Stimulated activated CD4-positive, alpha-beta T cell treated with anti-CD3 and anti-CD28 coated beads, Interleukin-4, amount 100 ng/mL, for 1 hour (primary cell): ENCODE measurements around the gene CTSO.
"Not testable (repeated sequence)": the region's sequence is repeated elsewhere in the genome, so short reads cannot be mapped to it uniquely, and the experiment has no call there.

Source experiments
- DNase-seq: peaks from one replicate; pipeline ENCODE4 v3.0.0-alpha.2; 2020

CTSO gene

DNA sequence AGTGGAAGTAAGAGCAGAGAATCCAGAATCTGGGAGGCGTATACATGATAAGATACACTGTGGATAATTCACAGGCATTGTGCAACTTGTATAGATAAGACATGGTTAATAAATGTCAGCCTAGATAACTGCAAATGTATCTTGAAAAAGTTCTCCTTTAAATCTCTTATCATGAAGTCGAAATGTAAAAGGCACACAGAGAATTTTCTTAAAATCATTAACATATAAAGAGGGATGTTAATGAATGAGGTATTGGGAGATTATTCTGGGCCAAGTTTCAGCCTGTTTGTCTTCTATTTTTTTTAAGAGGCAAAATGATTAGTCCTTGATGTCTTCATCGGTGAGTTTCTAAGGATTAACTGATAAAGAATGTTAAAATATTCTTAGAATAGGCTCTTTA, 49.3 kb downstream of the CTSO start:
- DNase-seq: no peak

DNA sequence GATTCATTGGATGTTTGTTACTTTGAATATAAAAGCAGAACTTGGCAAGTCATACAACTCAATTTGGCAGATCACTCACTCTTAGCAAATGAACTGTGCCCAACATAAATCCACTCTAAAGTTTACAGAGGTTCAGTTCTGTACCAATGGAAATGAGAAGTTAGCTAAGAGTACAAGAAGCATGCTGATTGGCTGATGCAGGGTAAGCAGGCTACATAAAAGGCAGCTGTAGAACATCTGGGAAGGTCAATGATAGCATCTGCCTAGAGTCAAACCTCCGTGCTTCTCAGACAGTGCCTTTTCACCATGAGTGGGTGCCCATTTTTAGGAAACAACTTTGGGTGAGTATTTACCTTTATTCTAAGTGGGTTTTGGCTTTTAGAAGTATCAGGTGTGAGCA, 50.2 kb downstream of the CTSO start, which contains the start of gene TDO2:
Gene TDO2 (plus strand): TSS at position 244 of the 400 bp plus-strand sequence. CDS start 63 bp downstream, at position 307.
- DNase-seq: no peak

DNA sequence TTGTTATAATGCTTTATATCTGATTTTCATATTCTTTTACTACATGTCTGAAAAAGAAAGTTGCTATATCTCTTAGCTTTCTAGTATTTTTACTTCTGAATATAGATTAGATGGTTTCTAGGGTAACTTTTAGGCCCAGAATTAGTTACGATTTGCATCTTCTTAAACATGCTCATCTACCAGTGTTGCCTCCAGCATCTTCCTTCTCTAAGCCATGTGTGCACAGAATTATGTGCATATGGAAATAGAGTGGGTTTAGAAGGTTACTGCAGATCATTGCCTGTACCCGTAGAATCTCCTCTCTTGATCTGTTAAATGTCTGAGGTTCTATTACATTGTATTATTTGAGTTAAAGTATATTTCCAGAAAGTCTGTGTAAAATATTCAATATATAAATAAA, 52.7 kb downstream of the CTSO start:
- DNase-seq: no peak

DNA sequence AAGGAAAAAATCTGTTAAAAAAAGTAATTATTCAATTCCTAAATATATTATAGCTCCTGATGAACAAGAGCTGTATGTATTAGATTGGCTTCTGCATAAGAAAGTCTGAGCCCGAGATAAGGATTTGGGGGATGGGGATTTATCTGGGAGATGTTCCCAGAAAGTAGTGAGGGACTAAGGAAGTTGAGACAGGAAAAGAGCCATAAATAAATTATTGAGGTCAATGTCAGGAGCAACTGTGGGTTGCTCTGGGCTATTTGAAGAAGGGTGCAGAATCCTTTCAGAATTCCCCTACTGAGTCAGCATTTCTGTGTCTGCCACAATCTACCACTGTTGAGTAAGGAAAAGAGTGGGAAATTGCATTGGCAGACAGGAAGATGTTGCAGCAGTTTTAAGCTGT, 53.3 kb downstream of the CTSO start:
- no peak for DNase-seq

DNA sequence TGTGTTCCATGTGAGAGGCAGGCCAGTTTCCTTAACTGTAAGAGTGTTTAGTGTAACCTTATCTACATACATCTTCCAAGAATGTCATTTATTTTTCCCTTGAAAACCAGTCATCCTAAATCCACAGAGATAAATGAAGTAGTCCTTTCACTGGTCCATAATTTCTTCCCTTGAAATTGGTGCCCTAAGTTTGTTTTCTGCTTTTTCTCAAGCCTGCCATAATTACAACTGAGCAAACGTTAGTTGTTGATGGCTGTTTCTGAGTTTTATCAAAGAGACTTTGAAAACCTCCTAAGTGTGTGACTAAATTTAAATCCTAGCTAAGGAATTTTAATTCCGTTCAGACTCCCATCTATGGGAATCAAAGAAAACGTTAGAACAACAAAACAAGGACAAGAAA, 53.8 kb downstream of the CTSO start:
- no peak for DNase-seq

DNA sequence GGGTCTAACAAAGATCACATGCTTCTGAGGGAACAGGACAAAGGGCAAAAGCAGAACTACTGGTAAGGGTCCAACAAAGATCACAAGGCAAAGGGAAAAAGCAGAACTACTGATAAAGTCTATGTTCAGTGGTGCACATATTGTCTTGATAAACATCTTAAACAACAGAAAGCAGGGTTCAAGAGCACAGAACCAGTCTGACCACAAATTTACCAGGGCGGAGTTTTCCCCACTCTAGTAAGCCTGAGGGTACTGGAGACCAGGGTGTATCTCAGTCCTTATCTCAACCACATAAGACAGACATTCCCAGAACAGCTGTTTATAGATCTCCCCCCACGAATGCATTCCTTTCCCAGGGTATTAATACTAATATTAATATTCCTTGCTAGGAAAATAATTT, 55.3 kb downstream of the CTSO start:
- DNase-seq: not testable (repeated sequence)

DNA sequence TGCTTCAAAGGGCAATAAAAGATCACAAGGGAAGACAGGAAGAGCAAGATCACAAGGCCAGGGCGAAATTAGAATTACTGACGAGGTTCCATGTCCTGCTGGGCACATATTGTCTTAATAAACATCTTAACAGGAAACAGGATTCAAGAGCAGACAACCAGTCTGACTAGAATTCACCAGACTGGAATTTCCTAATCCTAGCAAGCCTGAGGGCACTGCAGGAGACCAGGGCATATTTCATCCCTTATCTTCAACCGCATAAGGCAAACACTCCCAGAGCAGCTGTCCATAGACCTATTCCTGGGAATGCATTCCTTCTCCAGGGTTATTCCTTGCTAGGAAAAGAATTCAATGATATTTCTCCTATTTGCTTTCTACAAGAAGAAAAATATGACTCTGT, 62.6 kb downstream of the CTSO start:
- DNase-seq: no peak

DNA sequence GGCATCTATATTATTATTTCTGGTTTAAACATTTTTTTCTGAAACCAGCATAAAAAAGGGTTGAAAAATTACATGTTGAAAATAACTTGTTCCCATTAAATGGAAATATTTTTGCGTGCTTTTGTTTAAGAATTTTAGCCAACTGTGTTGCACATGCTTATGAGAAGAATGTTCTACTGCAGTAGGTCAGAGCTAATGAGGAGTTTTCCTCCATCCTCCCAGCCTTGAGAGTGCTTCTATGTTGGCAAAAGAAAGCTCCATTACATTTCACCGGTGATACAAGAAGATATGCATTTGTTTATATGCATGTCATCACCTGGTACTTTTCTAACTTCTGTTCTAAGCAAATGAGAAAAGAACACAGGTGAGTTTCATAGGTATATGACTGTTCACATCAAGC, 63.7 kb downstream of the CTSO start:
- no peak for DNase-seq

DNA sequence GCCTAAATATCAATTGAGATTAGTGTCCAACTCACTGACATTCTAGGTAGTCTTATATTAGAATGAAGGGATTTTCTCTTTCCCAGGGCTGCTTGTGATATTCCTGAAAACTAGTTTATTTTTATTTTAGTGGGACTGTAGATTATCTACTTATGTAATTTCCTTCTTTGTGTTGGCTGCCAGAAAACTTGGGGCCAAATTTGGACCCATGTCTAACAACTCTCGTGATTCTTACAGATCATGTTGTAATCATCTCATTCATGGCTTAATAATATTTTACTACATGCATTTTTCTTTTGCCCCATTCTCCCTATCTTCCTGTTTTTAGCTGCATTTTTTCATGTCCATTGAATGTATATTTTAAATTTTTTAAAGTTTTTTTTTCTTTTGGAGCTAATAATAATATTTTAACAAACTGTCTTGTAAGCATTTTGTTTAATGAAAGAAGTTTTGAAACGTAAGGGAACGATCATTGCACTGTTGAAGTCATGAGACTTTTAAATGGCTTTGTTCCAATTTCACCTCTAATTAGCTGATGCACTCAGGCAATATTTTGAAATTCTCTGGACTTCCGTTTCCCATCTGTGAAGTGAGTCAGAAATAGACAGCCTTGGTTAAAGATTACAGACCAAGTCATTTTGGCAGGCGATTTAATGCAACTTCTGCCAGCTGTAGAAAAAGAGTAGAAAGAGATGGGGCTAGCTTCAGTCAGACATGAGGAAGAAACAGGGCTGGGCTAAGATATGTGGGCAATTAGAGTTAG, 64.5 kb downstream of the CTSO start:
- DNase-seq: no peak

DNA sequence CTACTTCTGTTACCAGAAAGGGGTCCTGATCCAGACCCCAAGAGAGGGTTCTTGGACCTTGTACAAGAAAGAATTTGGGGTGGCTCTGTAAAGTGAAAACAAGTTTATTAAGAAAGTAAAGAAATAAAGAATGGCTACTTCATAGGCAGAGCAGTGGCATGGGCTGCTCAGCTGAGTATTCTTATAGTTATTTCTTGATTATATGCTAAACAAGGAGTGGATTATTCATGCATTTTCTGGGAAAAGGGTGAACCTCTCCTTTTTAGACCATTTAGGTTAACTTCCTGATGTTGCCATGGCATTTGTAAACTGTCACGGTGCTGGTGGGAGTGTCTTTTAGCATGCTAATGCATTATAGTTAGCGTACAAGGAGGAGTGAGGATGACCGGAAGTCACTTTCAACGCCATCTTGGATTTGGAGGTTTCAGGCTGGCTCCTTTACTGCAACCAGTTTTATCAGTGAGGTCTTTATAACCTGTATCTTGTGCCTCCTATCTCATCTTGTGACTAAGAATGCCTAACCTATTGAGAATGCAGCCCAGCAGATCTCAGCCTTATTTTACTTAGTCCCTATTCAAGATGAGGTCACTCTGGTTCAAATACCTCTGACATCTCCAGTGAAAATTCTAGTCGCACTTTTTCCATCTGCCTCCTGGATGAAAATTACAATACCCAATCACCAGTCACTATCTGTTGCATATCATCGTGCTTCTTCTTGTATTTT, 65.7 kb downstream of the CTSO start:
- no peak for DNase-seq

DNA sequence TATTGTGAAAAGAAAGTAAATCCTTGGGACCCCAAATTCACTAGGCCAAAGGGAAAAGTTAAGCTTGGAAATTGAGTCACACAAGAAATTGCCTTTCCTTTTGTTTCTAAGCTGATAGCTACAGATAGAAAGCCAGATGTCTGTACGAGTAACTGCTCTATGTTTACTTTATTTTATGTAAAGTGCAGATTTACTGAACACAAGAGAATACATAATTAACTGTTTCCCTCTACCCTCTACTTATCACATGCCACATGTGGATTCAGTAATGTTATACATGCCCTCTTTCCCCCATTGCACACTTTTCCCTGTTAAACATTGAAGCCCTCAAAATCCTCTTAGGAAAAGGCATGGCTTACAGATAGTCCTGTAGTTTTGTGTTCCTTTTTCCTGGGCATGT, 66.6 kb downstream of the CTSO start:
- no peak for DNase-seq

DNA sequence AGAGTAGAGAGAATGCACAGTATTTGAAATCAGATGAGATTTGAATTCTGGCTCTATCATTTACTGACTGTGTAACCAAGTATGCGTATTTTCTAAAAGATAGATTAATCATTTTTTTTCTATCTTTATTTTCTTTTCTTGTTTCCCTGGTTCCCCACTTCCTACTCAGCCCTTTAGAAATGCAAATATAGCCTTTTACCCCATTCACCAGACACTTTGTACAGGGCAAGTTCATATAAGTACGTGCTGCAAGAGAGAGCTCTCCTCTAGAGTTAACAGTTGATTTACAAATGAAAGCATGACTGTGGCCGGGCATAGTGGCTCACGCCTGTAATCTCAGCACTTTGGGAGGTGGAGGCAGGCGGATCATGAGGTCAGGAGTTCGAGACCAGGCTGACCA, 68.0 kb downstream of the CTSO start:
- DNase-seq: no peak

DNA sequence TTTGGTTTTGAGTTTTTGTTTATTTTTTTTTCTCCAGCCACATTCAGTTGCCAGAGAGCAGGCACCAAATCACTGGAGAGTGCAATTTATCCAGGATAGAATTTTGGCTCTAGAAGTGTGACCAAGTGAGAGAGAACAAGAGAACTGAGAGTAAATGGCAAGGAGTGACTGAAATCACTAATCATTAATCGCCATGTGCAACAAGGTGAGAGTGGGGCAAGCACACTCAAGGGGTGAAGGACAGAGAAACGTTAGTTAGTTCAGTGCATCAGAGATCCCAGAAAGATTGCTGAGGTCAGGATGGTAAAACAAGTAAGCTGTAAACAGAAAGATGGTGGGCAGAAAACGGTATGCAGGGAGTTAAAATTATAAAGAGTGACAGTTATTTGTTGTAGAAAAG, 69.8 kb downstream of the CTSO start:
- DNase-seq: no peak

DNA sequence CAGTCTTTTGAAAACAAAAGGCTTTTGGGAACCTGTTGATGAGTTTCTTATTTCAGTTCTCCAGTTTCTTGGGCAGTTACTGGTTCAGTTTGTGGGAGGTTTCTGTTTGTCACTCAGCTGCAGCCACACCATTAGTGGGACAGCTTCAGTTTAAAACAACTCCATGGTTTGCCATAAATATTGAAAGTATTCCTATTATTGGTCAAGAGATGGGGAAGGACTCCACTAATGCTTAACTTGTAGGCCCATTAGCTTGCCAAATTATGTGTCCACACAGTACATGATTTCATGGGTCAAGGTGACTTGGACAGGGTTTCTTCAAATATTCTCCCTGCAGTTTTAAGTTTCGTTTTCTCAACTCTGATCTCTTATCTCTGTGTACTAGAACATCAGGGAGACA, 72.1 kb downstream of the CTSO start:
- DNase-seq: no peak

DNA sequence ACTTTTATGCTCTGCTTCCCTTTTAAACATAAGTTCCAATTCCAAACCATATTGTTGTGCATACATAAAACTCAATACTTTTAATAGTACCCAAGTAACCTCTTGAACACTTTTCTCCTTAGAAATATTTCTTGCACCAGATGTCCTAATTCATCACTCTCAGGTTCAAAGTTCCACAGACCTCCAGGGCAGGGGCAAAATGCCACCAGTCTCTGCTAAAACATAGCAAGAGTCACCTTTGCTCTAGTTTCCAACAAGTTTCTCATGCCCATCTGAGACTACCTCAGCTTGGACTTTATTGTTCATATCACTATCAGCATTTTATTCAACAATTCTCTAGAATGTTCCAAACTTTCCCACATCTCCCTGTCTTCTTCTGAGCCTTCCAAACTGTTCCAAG, 73.9 kb downstream of the CTSO start:
- no peak for DNase-seq

DNA sequence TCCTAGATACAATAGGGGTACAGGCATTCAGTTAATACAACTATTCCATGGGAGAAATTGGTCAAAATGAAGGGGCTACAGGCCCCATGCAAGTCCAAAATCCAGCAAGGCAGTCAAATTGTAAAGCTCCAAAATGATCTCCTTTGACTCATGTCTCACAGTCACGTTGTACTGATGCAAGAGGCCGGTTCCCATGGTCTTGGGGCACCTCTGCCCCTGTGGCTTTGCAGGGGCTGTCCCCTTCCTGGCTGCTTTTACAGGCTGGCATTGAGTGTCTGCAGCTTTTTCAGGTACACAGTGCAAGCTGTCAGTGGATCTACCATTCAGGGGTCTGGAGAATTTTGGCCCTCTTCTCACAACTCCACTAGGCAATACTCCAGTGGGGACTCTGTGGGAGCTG, 75.1 kb downstream of the CTSO start:
- no peak for DNase-seq

DNA sequence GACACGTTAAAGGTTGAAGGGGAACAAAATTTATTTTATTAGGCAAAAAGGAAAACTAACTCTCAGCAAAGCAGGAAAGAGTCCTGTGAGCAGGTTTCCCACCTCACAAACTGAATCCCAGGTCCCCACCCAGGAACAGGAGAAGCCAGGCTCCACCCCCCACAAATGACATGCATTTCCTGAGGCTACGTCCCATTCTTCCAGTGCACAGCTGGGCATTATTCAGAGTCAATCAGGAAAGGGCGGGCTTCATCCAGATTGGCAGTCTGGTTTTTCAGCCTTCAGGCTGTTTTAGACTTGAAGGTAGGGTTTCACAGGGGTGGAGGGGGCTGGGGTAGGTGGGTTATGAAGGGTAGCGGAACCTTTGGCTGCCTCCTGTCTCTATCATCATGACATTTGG, 75.7 kb downstream of the CTSO start:
- no peak for DNase-seq

DNA sequence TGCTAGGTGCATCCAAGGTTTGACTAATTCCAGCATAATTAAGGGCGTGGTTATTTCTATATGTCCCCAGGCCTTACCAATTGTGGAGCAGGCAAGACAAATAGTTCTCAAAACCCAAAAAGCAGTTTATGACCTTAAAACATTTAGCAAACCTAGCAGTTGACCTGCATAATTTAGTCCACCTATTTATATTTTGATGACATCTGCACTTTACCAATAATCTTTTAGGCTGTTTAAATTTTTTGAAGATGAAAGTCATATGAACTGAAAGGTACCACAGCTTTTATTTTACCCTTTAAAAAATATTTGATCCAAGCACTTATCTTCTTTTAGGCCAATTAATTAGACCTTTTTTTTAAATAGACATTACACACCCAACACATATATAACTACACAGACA, 77.8 kb downstream of the CTSO start:
- no peak for DNase-seq
